Measurements from ENCODE around the gene CDH8. TPM values are rescaled to one million over a fixed set of nuclear protein-coding genes. Genes with fewer than 3 reads are reported as not detected.

Gene CDH8
- total RNA-seq, 1 experiment from 2014 or later = 0.42 TPM

GRCh38 chr16:61817583-61818278 is 218.5 kb downstream of the CDH8 start:
- POLR2A ChIA-PET = no interaction called here
- no peaks in the 10 kb centered on the region for H3K36me3 Mint-ChIP-seq (ENCODE audit: insufficient read depth, unreplicated experiment)
- no peak for TF ChIP-seq CTCF (IDR thresholded peaks at IDR 0.05; ENCODE audit: unreplicated experiment)
- BruUV-seq (replicated peaks) = no TSS peak
- H3K27me3 Mint-ChIP-seq (ENCODE audit: insufficient read depth, unreplicated experiment) = peaks cover 24% of the 10 kb centered on the region
- no peak for DNase-seq (ENCODE audit: unreplicated experiment)
- CTCF ChIA-PET = no interaction called here
- H3K9me3 Mint-ChIP-seq (ENCODE audit: unreplicated experiment) = no peaks in the 10 kb centered on the region
- H3K4me1 Mint-ChIP-seq (ENCODE audit: insufficient read depth, unreplicated experiment) = no peaks in the 10 kb centered on the region
- no peak overlapping the region for H3K4me3 Mint-ChIP-seq (ENCODE audit: unreplicated experiment)
- intact Hi-C loops (cut with micrococcal nuclease) = no loop called here
- H3K27ac Mint-ChIP-seq (ENCODE audit: low read depth, unreplicated experiment) = no peak overlapping the region

GRCh38 chr16:61814726-61815347 is 221.4 kb downstream of the CDH8 start:
- Mint-ChIP-seq H3K4me3 (ENCODE audit: unreplicated experiment) (no peak overlapping the region), H3K36me3 (ENCODE audit: insufficient read depth, unreplicated experiment) (no peaks in the 10 kb centered on the region), H3K9me3 (ENCODE audit: unreplicated experiment) (no peaks in the 10 kb centered on the region), H3K27me3 (ENCODE audit: insufficient read depth, unreplicated experiment) (peaks cover 16% of the 10 kb centered on the region), H3K4me1 (ENCODE audit: insufficient read depth, unreplicated experiment) (no peaks in the 10 kb centered on the region), H3K27ac (ENCODE audit: low read depth, unreplicated experiment) (no peak overlapping the region)
- intact Hi-C loops (cut with micrococcal nuclease) = no loop called here
- POLR2A ChIA-PET = no interaction called here
- BruUV-seq (replicated peaks) = no TSS peak
- CTCF ChIA-PET = no interaction called here
- TF ChIP-seq CTCF (IDR thresholded peaks at IDR 0.05; ENCODE audit: unreplicated experiment) = no peak
- no peak for DNase-seq (ENCODE audit: unreplicated experiment)

GRCh38 chr16:61813339-61813738 is 222.9 kb downstream of the CDH8 start:
- H3K4me1 Mint-ChIP-seq (ENCODE audit: insufficient read depth, unreplicated experiment) = no peaks in the 10 kb centered on the region
- no TSS peak for BruUV-seq (replicated peaks)
- peaks cover 16% of the 10 kb centered on the region for H3K27me3 Mint-ChIP-seq (ENCODE audit: insufficient read depth, unreplicated experiment)
- CTCF ChIA-PET = interaction anchor here (0.6 kb wide), 1 partner anchor 348 kb away, joined by 3 read pairs; no protein-coding TSS in a partner anchor
- H3K27ac Mint-ChIP-seq (ENCODE audit: low read depth, unreplicated experiment) = no peak overlapping the region
- POLR2A ChIA-PET = no interaction called here
- no peak for TF ChIP-seq CTCF (IDR thresholded peaks at IDR 0.05; ENCODE audit: unreplicated experiment)
- intact Hi-C loops (cut with micrococcal nuclease) = no loop called here
- H3K4me3 Mint-ChIP-seq (ENCODE audit: unreplicated experiment) = no peak overlapping the region
- no peaks in the 10 kb centered on the region for H3K36me3 Mint-ChIP-seq (ENCODE audit: insufficient read depth, unreplicated experiment)
- no peak for DNase-seq (ENCODE audit: unreplicated experiment)
- H3K9me3 Mint-ChIP-seq (ENCODE audit: unreplicated experiment) = no peaks in the 10 kb centered on the region

GRCh38 chr16:61812251-61812650 is 224.0 kb downstream of the CDH8 start:
- H3K4me1 Mint-ChIP-seq (ENCODE audit: insufficient read depth, unreplicated experiment) = no peaks in the 10 kb centered on the region
- BruUV-seq (replicated peaks) = no TSS peak
- ChIA-PET POLR2A (no interaction called here), CTCF (no interaction called here)
- DNase-seq (ENCODE audit: unreplicated experiment) = no peak
- H3K27ac Mint-ChIP-seq (ENCODE audit: low read depth, unreplicated experiment) = no peak overlapping the region
- peaks cover 14% of the 10 kb centered on the region for H3K27me3 Mint-ChIP-seq (ENCODE audit: insufficient read depth, unreplicated experiment)
- no peak overlapping the region for H3K4me3 Mint-ChIP-seq (ENCODE audit: unreplicated experiment)
- no peaks in the 10 kb centered on the region for H3K36me3 Mint-ChIP-seq (ENCODE audit: insufficient read depth, unreplicated experiment)
- no peaks in the 10 kb centered on the region for H3K9me3 Mint-ChIP-seq (ENCODE audit: unreplicated experiment)
- TF ChIP-seq CTCF (IDR thresholded peaks at IDR 0.05; ENCODE audit: unreplicated experiment) = no peak
- intact Hi-C loops (cut with micrococcal nuclease) = no loop called here
